Trophoblast cell (in vitro differentiated cells and primary cell): ENCODE data around the gene HS6ST1.
"Not testable (repeated sequence)": the region's sequence is repeated elsewhere in the genome, so short reads cannot be mapped to it uniquely, and the experiment has no call there.

Experiments used
- DNase-seq, 2 donors: peaks; one replicate each; pipeline ENCODE4 v3.0.0-alpha.2; 2016
- H2AFZ ChIP-seq: 2 replicates; pipeline ENCODE4 v1.6.1; 2013; ENCODE audit warnings: low read length, moderate library complexity, mild to moderate bottlenecking; ENCODE audit not compliant: insufficient read depth, poor library complexity
- H2AK5ac ChIP-seq: 2 replicates; pipeline ENCODE4 v1.6.1; 2013; ENCODE audit warnings: mild to moderate bottlenecking, low read length
- H2BK120ac ChIP-seq: 2 replicates; pipeline ENCODE4 v1.6.1; 2013; ENCODE audit warnings: low read length, mild to moderate bottlenecking, moderate library complexity; ENCODE audit not compliant: insufficient read depth, poor library complexity
- H2BK12ac ChIP-seq: 2 replicates; pipeline ENCODE4 v1.6.1; 2013; ENCODE audit warnings: mild to moderate bottlenecking, low read length, moderate library complexity
- H2BK5ac ChIP-seq: 2 replicates; pipeline ENCODE4 v1.6.1; 2013; ENCODE audit warnings: low read length, low read depth, moderate library complexity, mild to moderate bottlenecking; ENCODE audit not compliant: poor library complexity
- H3K14ac ChIP-seq: 2 replicates; pipeline ENCODE4 v1.6.1; 2013; ENCODE audit warnings: mild to moderate bottlenecking, low read length
- H3K18ac ChIP-seq: 2 replicates; pipeline ENCODE4 v1.6.1; 2013; ENCODE audit warnings: mild to moderate bottlenecking, low read length
- H3K23ac ChIP-seq: 2 replicates; pipeline ENCODE4 v1.6.1; 2013; ENCODE audit warnings: low read length
- H3K27ac ChIP-seq: 2 replicates; pipeline ENCODE4 v1.5.1; 2013; ENCODE audit warnings: low read depth, mild to moderate bottlenecking, inconsistent platforms, low read length, moderate library complexity
- H3K27me3 ChIP-seq: 2 replicates; pipeline ENCODE4 v1.6.1; 2013; ENCODE audit warnings: inconsistent platforms, mild to moderate bottlenecking, low read length, moderate library complexity; ENCODE audit not compliant: insufficient read depth
- H3K36me3 ChIP-seq, 2 experiments: 1 replicate in 1 of 2; 2 replicates in 1 of 2; pipeline ENCODE4 v1.6.1; 2013; ENCODE audit warnings: low read length in 2 of 2, mild to moderate bottlenecking in 2 of 2, moderate library complexity in 1 of 2; ENCODE audit not compliant: insufficient read depth in 2 of 2, control insufficient read depth in 1 of 2
- H3K4ac ChIP-seq: 2 replicates; pipeline ENCODE4 v1.6.1; 2013; ENCODE audit warnings: low read depth, mild to moderate bottlenecking, low read length, moderate library complexity
- H3K4me1 ChIP-seq, 2 experiments: 1 replicate in 1 of 2; 2 replicates in 1 of 2; pipeline ENCODE4 v1.6.1; 2013; ENCODE audit warnings: low read length in 2 of 2, mild to moderate bottlenecking in 2 of 2, moderate library complexity in 1 of 2; ENCODE audit not compliant: insufficient read depth in 2 of 2, control insufficient read depth in 1 of 2
- H3K4me2 ChIP-seq: 2 replicates; pipeline ENCODE4 v1.6.1; 2013; ENCODE audit warnings: inconsistent platforms, mild to moderate bottlenecking, low read length, moderate library complexity
- H3K4me3 ChIP-seq: 2 replicates; pipeline ENCODE4 v1.5.1; 2013; ENCODE audit warnings: mild to moderate bottlenecking, low read depth, low read length, inconsistent platforms
- H3K79me1 ChIP-seq: one replicate; pipeline ENCODE4 v1.6.1; 2013; ENCODE audit warnings: low read length
- H3K79me2 ChIP-seq: 2 replicates; pipeline ENCODE4 v1.6.1; 2013; ENCODE audit warnings: low read length, mild to moderate bottlenecking; ENCODE audit not compliant: control insufficient read depth, insufficient read depth, poor library complexity
- H3K9ac ChIP-seq: 2 replicates; pipeline ENCODE4 v1.6.1; 2013; ENCODE audit warnings: mild to moderate bottlenecking, low read length
- H3K9me3 ChIP-seq: 2 replicates; pipeline ENCODE4 v1.6.1; 2013; ENCODE audit warnings: low read depth, mild to moderate bottlenecking, control low read depth, inconsistent platforms, low read length; ENCODE audit not compliant: insufficient read depth
- H4K12ac ChIP-seq: 2 replicates; pipeline ENCODE4 v1.6.1; 2013; ENCODE audit warnings: low read depth, mild to moderate bottlenecking, low read length, moderate library complexity
- H4K8ac ChIP-seq: 2 replicates; pipeline ENCODE4 v1.6.1; 2013; ENCODE audit warnings: low read depth, mild to moderate bottlenecking, low read length, moderate library complexity
- H4K91ac ChIP-seq: one replicate; pipeline ENCODE4 v1.6.1; 2013; ENCODE audit warnings: low read depth, mild to moderate bottlenecking, low read length, moderate library complexity
- WGBS: extraction: QIAGEN DNeasy Blood & Tissue Kit; methylation state at CpG from one replicate; pipeline ENCODE4 v1.1.7; 2013; ENCODE audit warnings: missing lambda C conversion rate; ENCODE audit not compliant: insufficient read length, insufficient coverage; ENCODE audit errors: extremely low coverage; 5-methylcytosine and 5-hydroxymethylcytosine counted together

Gene HS6ST1

GRCh38 chr2:128270672-128271596 is 47.7 kb downstream of the HS6ST1 start:
- H3K27ac ChIP-seq: no peak overlapping the region

GRCh38 chr2:128269990-128270671 is 48.5 kb downstream of the HS6ST1 start:
- no peak for DNase-seq
- WGBS: no CpG with 5 or more reads among the region's 16 CpGs
- Histone ChIP-seq H3K18ac (no peak overlapping the region), H2AK5ac (no peak overlapping the region), H3K79me2 (no peaks in the 10 kb centered on the region), H3K9ac (no peak overlapping the region), H2BK12ac (no peak overlapping the region), H3K23ac (no peak overlapping the region), H3K9me3 (peaks cover 2% of the 10 kb centered on the region), H2BK5ac (no peak overlapping the region), H3K14ac (no peak overlapping the region), H3K27ac (no peak overlapping the region), H2BK120ac (no peak overlapping the region), H3K36me3 (peaks cover 11 to 26% of the 10 kb centered on the region in 2 experiments), H2AFZ (no peak overlapping the region), H4K8ac (no peak overlapping the region), H3K79me1 (no peaks in the 10 kb centered on the region), H3K4me3 (no peak overlapping the region), H3K4ac (no peak overlapping the region), H3K4me1 (no peaks in the 10 kb centered on the region), H3K4me2 (no peak overlapping the region), H3K27me3 (no peaks in the 10 kb centered on the region), H4K91ac (no peak overlapping the region), H4K12ac (no peak overlapping the region)

More at GRCh38 chr2:128270672-128271596, 47.7 kb downstream of the HS6ST1 start:
- no peak overlapping the region for H2BK12ac ChIP-seq
- H4K12ac ChIP-seq: no peak overlapping the region
- no peaks in the 10 kb centered on the region for H3K79me1 ChIP-seq
- H4K91ac ChIP-seq: no peak overlapping the region
- WGBS: no CpG with 5 or more reads among the region's 18 CpGs
- no peak overlapping the region for H2BK120ac ChIP-seq
- H3K18ac ChIP-seq: no peak overlapping the region
- H3K9me3 ChIP-seq: peaks cover 2% of the 10 kb centered on the region
- H3K4me2 ChIP-seq: no peak overlapping the region
- H3K27me3 ChIP-seq: no peaks in the 10 kb centered on the region
- no peaks in the 10 kb centered on the region for H3K79me2 ChIP-seq
- peaks cover 4% of the 10 kb centered on the region in 2 experiments for H3K4me1 ChIP-seq
- H3K4ac ChIP-seq: no peak overlapping the region
- no peak for DNase-seq
- peaks cover 11 to 24% of the 10 kb centered on the region in 2 experiments for H3K36me3 ChIP-seq
- no peak overlapping the region for H3K23ac ChIP-seq
- H2AK5ac ChIP-seq: no peak overlapping the region
- no peak overlapping the region for H3K4me3 ChIP-seq
- no peak overlapping the region for H3K9ac ChIP-seq
- no peak overlapping the region for H2BK5ac ChIP-seq
- no peak overlapping the region for H3K14ac ChIP-seq
- H4K8ac ChIP-seq: no peak overlapping the region
- no peak overlapping the region for H2AFZ ChIP-seq

GRCh38 chr2:128269063-128269989 is 49.3 kb downstream of the HS6ST1 start:
- Histone ChIP-seq H3K4me1 (no peaks in the 10 kb centered on the region), H3K79me1 (no peaks in the 10 kb centered on the region), H3K9ac (no peak overlapping the region), H3K36me3 (peaks cover 10 to 26% of the 10 kb centered on the region in 2 experiments), H3K4ac (no peak overlapping the region), H3K14ac (no peak overlapping the region), H2BK120ac (no peak overlapping the region), H3K9me3 (peaks cover 2% of the 10 kb centered on the region), H3K4me2 (no peak overlapping the region), H3K4me3 (peak overlapping the region; percentile 34), H3K18ac (no peak overlapping the region), H4K8ac (no peak overlapping the region), H4K91ac (no peak overlapping the region), H2AFZ (no peak overlapping the region), H2AK5ac (no peak overlapping the region), H2BK5ac (no peak overlapping the region), H3K27me3 (no peaks in the 10 kb centered on the region), H3K79me2 (no peaks in the 10 kb centered on the region), H2BK12ac (no peak overlapping the region), H4K12ac (no peak overlapping the region), H3K27ac (no peak overlapping the region), H3K23ac (no peak overlapping the region)
- WGBS: no CpG with 5 or more reads among the region's 27 CpGs
- no peak for DNase-seq

DNA sequence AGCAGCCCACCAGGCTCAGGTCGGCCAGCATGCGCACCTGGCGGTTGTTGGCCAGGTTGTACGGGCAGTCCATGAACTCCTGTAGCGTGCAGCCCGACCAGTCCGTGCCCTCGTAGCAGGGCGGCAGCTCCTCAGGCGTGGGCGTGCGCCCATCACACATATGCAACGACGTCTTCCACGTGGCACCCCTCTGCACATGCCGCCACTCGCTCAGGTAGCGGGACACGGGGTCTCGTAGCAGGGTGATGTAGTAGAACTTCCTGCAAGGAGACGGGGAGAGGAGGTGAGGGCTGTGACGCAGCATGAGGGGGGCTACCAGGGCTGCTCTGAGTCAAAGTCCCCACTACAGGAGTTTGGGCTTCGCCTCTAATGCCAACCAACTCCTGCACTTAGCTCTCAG is 50.1 kb downstream of the HS6ST1 start:
- H4K12ac ChIP-seq: not testable (repeated sequence)

More for the DNA sequence above, 50.1 kb downstream of the HS6ST1 start:
- not testable (repeated sequence) for H3K79me2 ChIP-seq, H2BK12ac ChIP-seq, H3K79me1 ChIP-seq, H2BK120ac ChIP-seq, DNase-seq, H4K8ac ChIP-seq, H3K9ac ChIP-seq, H3K4me2 ChIP-seq, H2AK5ac ChIP-seq, H2BK5ac ChIP-seq, H3K23ac ChIP-seq, H3K27me3 ChIP-seq, H3K4me3 ChIP-seq, H3K27ac ChIP-seq, H2AFZ ChIP-seq, H4K91ac ChIP-seq, H3K4me1 ChIP-seq, H3K4ac ChIP-seq, H3K14ac ChIP-seq, H3K9me3 ChIP-seq, H3K18ac ChIP-seq
- WGBS: no CpG with 5 or more reads among the region's 23 CpGs
- peaks cover 10 to 26% of the 10 kb centered on the region in 2 experiments for H3K36me3 ChIP-seq
